Testis (tissue), 3 donors: Measurements from ENCODE around the gene PRDM1. TPM values are rescaled to one million over a fixed set of nuclear protein-coding genes. Genes with fewer than 3 reads are reported as not detected.
"Not testable (repeated sequence)": the region's sequence is repeated elsewhere in the genome, so short reads cannot be mapped to it uniquely, and the experiment has no call there.

ENCODE experiments used
- DNase-seq: peaks from one replicate; pipeline ENCODE4 v3.0.0-alpha.2; 2019
- H3K27ac ChIP-seq, 2 donors: fragments of 200-600 bp; sonication (generic); one replicate each; pipeline ENCODE4 v1.5.1; 2019
- H3K27me3 ChIP-seq: fragments of 200-600 bp; sonication (generic); one replicate; pipeline ENCODE4 v1.5.1; 2019
- H3K36me3 ChIP-seq: fragments of 200-600 bp; sonication (generic); one replicate; pipeline ENCODE4 v1.5.1; 2017; ENCODE audit warnings: low read depth; ENCODE audit errors: missing control alignments
- H3K4me1 ChIP-seq: fragments of 200-600 bp; sonication (generic); one replicate; pipeline ENCODE4 v1.5.1; 2019
- H3K4me3 ChIP-seq, 2 donors: fragments of 200-600 bp; sonication (generic); one replicate each; pipeline ENCODE4 v1.5.1; 2017 to 2019
- H3K9me3 ChIP-seq: fragments of 200-600 bp; sonication (generic); one replicate; pipeline ENCODE4 v1.5.1; 2017
- POLR2A ChIP-seq: fragments of 450-650 bp; IDR thresholded peaks from one replicate; pipeline ENCODE4 v1.6.1; 2017; ENCODE audit warnings: antibody characterized with exemption, mild to moderate bottlenecking, moderate library complexity
- WGBS, 2 donors: methylation state at CpG; one replicate each; pipeline ENCODE4 v1.1.5; 2018; 5-methylcytosine and 5-hydroxymethylcytosine counted together
- intact Hi-C: fragments of 100-400 bp; cut with DNase I; formaldehyde crosslinking; loops from one replicate; pipeline ENCODE4 v1.15.1; 2023; ENCODE audit warnings: low total_unique reads
- polyA plus RNA-seq: library from polyadenylated mRNA; stranded (reverse); fragments of 350-450 nt; fragmentation: Illumina TruSeq; extraction: RNeasy Lipid Tissue Mini Kit (QIAGEN cat#74804); gene quantifications from one replicate; pipeline ENCODE4 v1.2.3, GENCODE V29; 2014; ENCODE audit warnings: low read depth, low replicate concordance; ENCODE audit not compliant: insufficient read depth
- total RNA-seq, 2 donors: library from RNA; depleted of rRNA; stranded (reverse); fragments of >200 nt; gene quantifications; one replicate each; pipeline ENCODE4 v1.2.3, GENCODE V29; 2016
- TF ChIP-seq, protein P1 (sequence below), 3 experiments: fragments of 450-650 bp in 2 of 3; fragments of 200-600 bp in 1 of 3; sonication (generic) in 1 of 3; IDR thresholded peaks; one replicate each; pipeline ENCODE4 v1.5.1; 2016 to 2019; ENCODE audit warnings: antibody characterized with exemption in 3 of 3, mild to moderate bottlenecking in 2 of 3, moderate library complexity in 1 of 3

Gene PRDM1
- total and polyA plus RNA-seq, 3 donors from 2014 or later: 3.3 to 4.1 (median 3.5) TPM

DNA sequence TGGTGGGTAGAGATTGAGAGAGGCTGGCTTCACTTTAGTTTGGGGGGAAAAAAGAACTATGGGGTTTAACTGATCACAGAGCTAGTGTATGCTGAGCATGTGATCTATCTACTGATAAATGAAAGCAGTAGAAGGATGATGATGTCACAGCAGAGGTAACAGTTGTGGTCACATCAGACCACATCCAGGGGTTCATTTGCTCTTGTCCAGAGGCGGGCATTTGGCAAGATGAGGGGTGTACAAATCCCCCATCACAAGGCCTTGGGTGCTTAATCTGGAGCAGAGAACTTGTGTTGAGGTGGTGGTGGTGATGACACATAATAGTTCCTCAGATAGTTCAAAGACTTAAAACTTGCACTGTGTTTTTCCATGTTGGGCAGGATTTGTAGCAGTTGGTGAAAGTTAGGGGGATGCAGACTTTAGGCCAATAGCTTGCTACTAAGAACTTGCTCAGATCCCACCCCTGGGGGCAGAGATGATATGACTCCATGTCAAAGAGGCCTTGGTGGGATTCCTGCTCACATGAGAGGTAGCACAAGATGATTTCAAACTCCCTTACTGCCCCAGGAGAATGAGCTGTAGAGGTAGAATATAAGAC, 63.4 kb downstream of the PRDM1 start:
- TF ChIP-seq, protein P1, sequence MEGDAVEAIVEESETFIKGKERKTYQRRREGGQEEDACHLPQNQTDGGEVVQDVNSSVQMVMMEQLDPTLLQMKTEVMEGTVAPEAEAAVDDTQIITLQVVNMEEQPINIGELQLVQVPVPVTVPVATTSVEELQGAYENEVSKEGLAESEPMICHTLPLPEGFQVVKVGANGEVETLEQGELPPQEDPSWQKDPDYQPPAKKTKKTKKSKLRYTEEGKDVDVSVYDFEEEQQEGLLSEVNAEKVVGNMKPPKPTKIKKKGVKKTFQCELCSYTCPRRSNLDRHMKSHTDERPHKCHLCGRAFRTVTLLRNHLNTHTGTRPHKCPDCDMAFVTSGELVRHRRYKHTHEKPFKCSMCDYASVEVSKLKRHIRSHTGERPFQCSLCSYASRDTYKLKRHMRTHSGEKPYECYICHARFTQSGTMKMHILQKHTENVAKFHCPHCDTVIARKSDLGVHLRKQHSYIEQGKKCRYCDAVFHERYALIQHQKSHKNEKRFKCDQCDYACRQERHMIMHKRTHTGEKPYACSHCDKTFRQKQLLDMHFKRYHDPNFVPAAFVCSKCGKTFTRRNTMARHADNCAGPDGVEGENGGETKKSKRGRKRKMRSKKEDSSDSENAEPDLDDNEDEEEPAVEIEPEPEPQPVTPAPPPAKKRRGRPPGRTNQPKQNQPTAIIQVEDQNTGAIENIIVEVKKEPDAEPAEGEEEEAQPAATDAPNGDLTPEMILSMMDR (IDR thresholded peaks at IDR 0.05): no peak
- TF ChIP-seq POLR2A: no peak
- no peak overlapping the region for H3K4me3 ChIP-seq
- no peaks in the 10 kb centered on the region for H3K4me1 ChIP-seq
- 94 to 100% methylated on average over 1 of the region's 1 CpG for WGBS, 2 donors
- intact Hi-C loops: no loop called here
- H3K36me3 ChIP-seq: no peaks in the 10 kb centered on the region
- DNase-seq: no peak
- H3K9me3 ChIP-seq: no peaks in the 10 kb centered on the region
- no peak overlapping the region for H3K27ac ChIP-seq
- H3K27me3 ChIP-seq: no peaks in the 10 kb centered on the region

DNA sequence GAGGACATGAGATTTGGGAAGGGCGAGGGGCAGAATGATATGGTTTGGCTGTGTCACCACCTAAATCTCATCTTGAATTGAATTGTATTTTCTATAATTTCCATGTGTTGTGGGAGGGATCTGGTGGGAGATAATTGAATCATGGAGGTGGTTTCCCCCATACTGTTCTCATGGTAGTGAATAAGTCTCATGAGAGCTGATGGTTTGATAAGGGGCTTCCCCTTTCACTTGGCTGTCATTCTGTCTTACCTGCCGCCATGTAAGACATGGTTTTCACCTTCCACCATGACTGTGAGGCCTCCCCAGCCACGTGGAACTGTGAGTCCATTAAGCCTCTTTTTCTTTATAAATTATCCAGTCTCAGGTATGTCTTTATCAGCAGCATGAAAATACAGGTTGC, 66.3 kb downstream of the PRDM1 start:
- intact Hi-C loops, H3K4me3 ChIP-seq, H3K27me3 ChIP-seq, H3K36me3 ChIP-seq, DNase-seq, H3K27ac ChIP-seq, H3K9me3 ChIP-seq, H3K4me1 ChIP-seq: not testable (repeated sequence)
- WGBS, 2 donors: 87 to 94% methylated on average over 3 of the region's 3 CpGs

DNA sequence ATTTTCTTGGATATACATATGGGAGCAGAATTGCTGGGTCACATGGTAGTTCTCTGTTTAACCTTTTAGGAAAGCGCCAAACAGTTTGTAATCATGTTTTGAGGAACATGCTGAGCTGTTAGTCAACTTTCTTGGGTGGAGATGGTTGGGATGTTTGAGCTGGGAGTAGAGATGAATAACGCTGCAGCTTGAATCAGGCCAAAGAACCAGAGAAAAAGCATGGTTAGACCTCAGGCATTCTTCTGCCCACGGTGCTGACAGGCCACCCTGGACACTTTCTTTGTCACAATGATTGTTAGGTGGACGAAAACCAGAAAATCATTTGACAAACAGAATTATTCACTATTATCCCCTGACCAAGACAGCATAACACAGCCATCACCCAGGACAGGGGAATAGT, 66.8 kb downstream of the PRDM1 start:
- H3K27ac ChIP-seq: no peak overlapping the region
- no peak for TF ChIP-seq POLR2A
- TF ChIP-seq, protein P1 (IDR thresholded peaks at IDR 0.05): no peak
- H3K27me3 ChIP-seq: no peaks in the 10 kb centered on the region
- H3K4me3 ChIP-seq: no peak overlapping the region
- WGBS, 2 donors: 86 to 93% methylated on average over 4 of the region's 4 CpGs
- intact Hi-C loops: no loop called here
- H3K4me1 ChIP-seq: peaks cover 8% of the 10 kb centered on the region
- no peak for DNase-seq
- no peaks in the 10 kb centered on the region for H3K36me3 ChIP-seq
- H3K9me3 ChIP-seq: no peaks in the 10 kb centered on the region

DNA sequence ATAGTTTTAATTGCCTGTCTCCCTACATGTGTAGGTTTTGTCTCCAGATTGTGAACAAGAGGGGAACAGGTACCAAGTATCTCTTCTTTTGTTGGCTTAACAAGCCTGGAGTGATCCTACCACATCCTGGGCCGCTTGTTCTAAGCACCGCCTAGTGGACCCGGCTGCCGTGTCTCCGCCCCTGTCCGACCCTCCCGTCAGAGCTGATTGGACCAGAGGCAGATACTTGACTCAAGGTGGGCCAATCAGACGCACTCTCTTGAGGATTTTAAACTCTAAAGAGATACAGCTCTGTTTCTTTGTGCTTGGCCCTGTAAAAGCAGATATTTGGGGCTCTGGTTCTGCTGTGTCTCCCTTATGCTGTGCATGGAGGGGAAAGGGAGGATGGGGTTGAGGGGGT, 68.2 kb downstream of the PRDM1 start:
- Histone ChIP-seq H3K4me3 (no peak overlapping the region), H3K27me3 (no peaks in the 10 kb centered on the region), H3K27ac (no peak overlapping the region), H3K4me1 (peaks cover 8% of the 10 kb centered on the region), H3K9me3 (no peaks in the 10 kb centered on the region), H3K36me3 (no peaks in the 10 kb centered on the region)
- peak; percentile 59 for DNase-seq
- 62 to 84% methylated on average over 8 of the region's 8 CpGs for WGBS, 2 donors
- TF ChIP-seq, protein P1 (IDR thresholded peaks at IDR 0.05): no peak
- no peak for TF ChIP-seq POLR2A
- intact Hi-C loops: no loop called here

DNA sequence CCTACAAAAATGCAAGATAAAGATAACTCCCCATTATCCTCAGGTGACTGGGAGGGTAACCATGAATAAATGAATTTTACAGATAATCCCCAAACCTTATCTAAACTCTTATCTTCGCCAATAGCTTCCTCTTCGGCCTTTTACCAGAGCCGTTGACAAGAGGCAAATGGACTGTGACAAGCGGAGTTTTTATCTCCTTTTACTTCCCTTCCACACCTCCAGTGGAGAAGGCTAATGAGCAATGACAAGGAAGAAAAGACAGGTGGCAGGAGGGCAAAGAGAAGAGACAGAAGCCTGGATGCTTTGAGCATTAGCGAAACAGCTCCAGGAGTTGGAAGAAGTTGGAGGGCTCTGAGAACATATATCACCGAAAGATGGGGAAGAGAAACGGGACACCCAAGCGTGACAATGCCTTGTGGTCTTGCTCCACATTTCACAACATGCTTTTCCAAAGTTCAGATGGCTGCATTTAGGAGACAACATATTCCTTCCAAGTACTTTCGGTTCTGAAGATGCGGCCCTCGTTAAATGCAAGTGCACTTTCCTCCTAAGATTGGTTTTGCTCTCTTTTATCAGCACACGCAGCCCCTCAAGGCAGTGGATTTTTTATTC, 69.2 kb downstream of the PRDM1 start:
- TF ChIP-seq, protein P1 (IDR thresholded peaks at IDR 0.05): no peak
- no peak for TF ChIP-seq POLR2A
- WGBS, 2 donors: 75 to 79% methylated on average over 12 of the region's 12 CpGs
- no peak for DNase-seq
- no peaks in the 10 kb centered on the region for H3K9me3 ChIP-seq
- H3K4me3 ChIP-seq: no peak overlapping the region
- H3K27ac ChIP-seq: no peak overlapping the region
- peaks cover 8% of the 10 kb centered on the region for H3K4me1 ChIP-seq
- no peaks in the 10 kb centered on the region for H3K36me3 ChIP-seq
- intact Hi-C loops: no loop called here
- no peaks in the 10 kb centered on the region for H3K27me3 ChIP-seq
